ENCODE data around the gene DEAF1.
"Not testable (repeated sequence)": the region's sequence is repeated elsewhere in the genome, so short reads cannot be mapped to it uniquely, and the experiment has no call there.

DEAF1 gene

GRCh38 chr11:694563-695287 is at the start of gene DEAF1:
Gene DEAF1 (minus strand): TSS chr11:695222. CDS start chr11:695047, 175 bp downstream.
- peak; percentile 100 for DNase-seq

- no peak for DNase-seq
Observed at GRCh38 chr11:742571-743201, 47.7 kb upstream of the DEAF1 start.

- DNase-seq: no peak
Observed at GRCh38 chr11:742156-742546, 47.1 kb upstream of the DEAF1 start.

- DNase-seq: not testable (repeated sequence)
Observed at GRCh38 chr11:737899-738298, 42.9 kb upstream of the DEAF1 start.

- no peak for DNase-seq
Observed at GRCh38 chr11:737366-737765, 42.3 kb upstream of the DEAF1 start.

- not testable (repeated sequence) for DNase-seq
Observed at GRCh38 chr11:734541-734940, 39.5 kb upstream of the DEAF1 start.

- DNase-seq: no peak
Observed at GRCh38 chr11:733072-733471, 38.0 kb upstream of the DEAF1 start.

GRCh38 chr11:729492-730074 is 34.6 kb upstream of the DEAF1 start:
- DNase-seq: no peak

- no peak for DNase-seq
Observed at GRCh38 chr11:728901-729491, 34.0 kb upstream of the DEAF1 start.

- peak; percentile 87 for DNase-seq
Observed at GRCh38 chr11:727859-728748, 33.1 kb upstream of the DEAF1 start.

GRCh38 chr11:727281-727701 is 32.3 kb upstream of the DEAF1 start:
- no peak for DNase-seq

- peak; percentile 59 for DNase-seq
Observed at GRCh38 chr11:726278-727220, 31.5 kb upstream of the DEAF1 start.

GRCh38 chr11:725624-726202 is 30.7 kb upstream of the DEAF1 start:
- no peak for DNase-seq

GRCh38 chr11:724778-725386 is 29.9 kb upstream of the DEAF1 start:
- no peak for DNase-seq

- DNase-seq: peak; percentile 41
Observed at GRCh38 chr11:724049-724777, 29.2 kb upstream of the DEAF1 start.

- DNase-seq: peak; percentile 62
Observed at GRCh38 chr11:723120-723883, 28.3 kb upstream of the DEAF1 start.

- no peak for DNase-seq
Observed at GRCh38 chr11:722346-722811, 27.4 kb upstream of the DEAF1 start.

GRCh38 chr11:721741-722345 is 26.8 kb upstream of the DEAF1 start:
- DNase-seq: peak; percentile 65

Data from activated CD4-positive, alpha-beta T cell treated with anti-CD3 and anti-CD28 coated beads for 48 hours (primary cell).